ENCODE data around the gene PRDM8.

GRCh38 chr4:80252427-80252826 lies 55.1 kb downstream of the PRDM8 start:
- TF ChIP-seq CTCF (IDR thresholded peaks at IDR 0.05): no peak
- no peak for TF ChIP-seq EZH2 (IDR thresholded peaks at IDR 0.05; ENCODE audit: borderline replicate concordance, insufficient read depth, low read depth, low read length, poor library complexity, severe bottlenecking)
